ENCODE measurements around the gene IPO4. TPM values are rescaled to one million over a fixed set of nuclear protein-coding genes. Genes with fewer than 3 reads are reported as not detected.
A peak's percentile ranks its signal among the peaks of the same experiment; 100 is the strongest.

The IPO4 gene
- total RNA-seq, 1 experiment from 2014 or later = 116 TPM

DNA sequence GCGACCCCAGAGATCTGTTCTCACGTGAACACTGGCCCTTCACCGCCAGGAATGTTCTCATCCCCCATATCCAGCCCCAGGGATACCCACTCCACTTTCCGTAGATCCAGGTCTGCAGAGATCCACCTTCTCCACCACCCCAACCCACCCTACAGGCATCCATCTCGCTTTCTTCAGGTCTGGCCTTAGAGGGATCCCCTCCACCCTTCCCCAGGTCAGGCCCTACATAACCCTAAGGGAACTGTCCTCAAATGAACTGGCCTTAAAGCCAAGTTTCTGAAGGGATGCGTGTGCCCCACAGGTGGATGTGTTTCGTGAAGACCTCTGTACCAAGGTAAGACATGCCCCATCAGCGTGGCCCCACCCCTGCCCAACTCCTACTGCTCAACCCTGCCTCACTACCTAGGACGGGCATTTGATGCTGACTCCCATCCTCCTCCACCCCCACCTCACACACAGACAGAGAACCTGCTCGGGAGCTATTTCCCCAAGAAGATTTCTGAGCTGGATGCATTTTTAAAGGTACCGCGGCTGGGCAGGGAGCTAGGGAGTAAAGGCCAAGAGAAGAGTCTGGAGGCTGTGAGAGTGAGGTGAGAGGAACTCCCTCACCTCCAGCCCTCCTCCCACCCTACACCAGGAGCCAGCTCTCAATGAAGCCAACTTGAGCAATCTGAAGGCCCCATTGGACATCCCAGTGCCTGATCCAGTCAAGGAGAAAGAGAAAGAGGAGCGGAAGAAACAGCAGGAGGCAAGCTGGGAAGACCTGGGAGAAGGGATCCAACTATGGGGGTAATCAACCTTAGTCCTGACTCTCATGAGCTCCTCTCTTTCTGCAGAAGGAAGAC lies 51.7 kb downstream of the IPO4 start:
- Histone ChIP-seq H3T11ph (ENCODE audit: low read length) (no peak overlapping the region), H2AK5ac (ENCODE audit: insufficient read length, low read length) (no peak overlapping the region), H2BK120ac (ENCODE audit: low read depth, low read length, poor library complexity, severe bottlenecking) (no peak overlapping the region), H3K27me3 (ENCODE audit: insufficient read depth, low read length) (no peaks in the 10 kb centered on the region), H3K23ac (ENCODE audit: insufficient read length, low read depth, low read length) (no peak overlapping the region), H3K14ac (ENCODE audit: insufficient read depth, low read length) (no peak overlapping the region), H3K79me1 (ENCODE audit: insufficient read depth, low read depth, low read length, poor library complexity, severe bottlenecking) (peaks cover 2% of the 10 kb centered on the region), H4K5ac (ENCODE audit: insufficient read length, low read depth, low read length) (no peak overlapping the region), H3K56ac (ENCODE audit: insufficient read length, low read depth, low read length) (no peak overlapping the region), H3K9ac (ENCODE audit: extremely low read depth, insufficient read length, low read length) (no peak overlapping the region), H3K27ac (ENCODE audit: insufficient read length, low read depth, low read length) (no peak overlapping the region), H3K4me2 (ENCODE audit: insufficient read depth, insufficient read length, low read length) (peak overlapping the region; percentile 58), H2BK12ac (ENCODE audit: insufficient read length, low read depth, low read length) (no peak overlapping the region), H3K23me2 (ENCODE audit: insufficient read length, low read depth, low read length, poor library complexity, severe bottlenecking) (peaks cover 10% of the 10 kb centered on the region), H2BK15ac (ENCODE audit: low read depth, low read length) (no peak overlapping the region), H2AFZ (ENCODE audit: low read length) (no peak overlapping the region), H2BK20ac (ENCODE audit: low read depth, low read length, poor library complexity, severe bottlenecking) (no peak overlapping the region), H4K8ac (replicated peaks; ENCODE audit: insufficient read length, low read depth, low read length) (no peak overlapping the region), H4K91ac (ENCODE audit: insufficient read length, low read depth, low read length) (no peak overlapping the region), H3K18ac (ENCODE audit: insufficient read length, low read depth, low read length) (no peak overlapping the region), H3K4ac (ENCODE audit: low read depth, low read length) (no peak overlapping the region), H3K9me3 (ENCODE audit: control insufficient read depth, low read depth, low read length) (no peaks in the 10 kb centered on the region), H3K4me1 (ENCODE audit: insufficient read depth, low read length) (no peaks in the 10 kb centered on the region), H3K79me2 (ENCODE audit: insufficient read depth, low read length) (peaks cover 3% of the 10 kb centered on the region; the same call in 1 of the 2 replicates), H2BK5ac (ENCODE audit: insufficient read length, low read length) (no peak overlapping the region), H4K20me1 (ENCODE audit: control insufficient read depth, insufficient read depth, insufficient read length) (no peaks in the 10 kb centered on the region)
- Mint-ChIP-seq H3K27ac (peak overlapping the region in 2 of 3 experiments; percentile 53 to 75; a peak in 2 of 7 replicates), H3K9me3 (0 out of 5 replicates have a peak, but pooled peaks cover 0 to 2% of the 10 kb centered on the region in 2 experiments), H3K4me3 (peak overlapping the region; percentile 82 to 85), H3K4me1 (peaks cover 30 to 33% of the 10 kb centered on the region in 2 experiments), H3K36me3 (ENCODE audit: insufficient read depth in 1 of 3, low read depth in 3 of 3) (peaks cover 22 to 34% (median 27%) of the 10 kb centered on the region in 3 experiments), H3K27me3 (ENCODE audit: low read depth) (no peaks in the 10 kb centered on the region)
- TF ChIP-seq, protein P1, sequence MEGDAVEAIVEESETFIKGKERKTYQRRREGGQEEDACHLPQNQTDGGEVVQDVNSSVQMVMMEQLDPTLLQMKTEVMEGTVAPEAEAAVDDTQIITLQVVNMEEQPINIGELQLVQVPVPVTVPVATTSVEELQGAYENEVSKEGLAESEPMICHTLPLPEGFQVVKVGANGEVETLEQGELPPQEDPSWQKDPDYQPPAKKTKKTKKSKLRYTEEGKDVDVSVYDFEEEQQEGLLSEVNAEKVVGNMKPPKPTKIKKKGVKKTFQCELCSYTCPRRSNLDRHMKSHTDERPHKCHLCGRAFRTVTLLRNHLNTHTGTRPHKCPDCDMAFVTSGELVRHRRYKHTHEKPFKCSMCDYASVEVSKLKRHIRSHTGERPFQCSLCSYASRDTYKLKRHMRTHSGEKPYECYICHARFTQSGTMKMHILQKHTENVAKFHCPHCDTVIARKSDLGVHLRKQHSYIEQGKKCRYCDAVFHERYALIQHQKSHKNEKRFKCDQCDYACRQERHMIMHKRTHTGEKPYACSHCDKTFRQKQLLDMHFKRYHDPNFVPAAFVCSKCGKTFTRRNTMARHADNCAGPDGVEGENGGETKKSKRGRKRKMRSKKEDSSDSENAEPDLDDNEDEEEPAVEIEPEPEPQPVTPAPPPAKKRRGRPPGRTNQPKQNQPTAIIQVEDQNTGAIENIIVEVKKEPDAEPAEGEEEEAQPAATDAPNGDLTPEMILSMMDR (conservative IDR thresholded peaks at IDR 0.05) = no peak
- WGBS (ENCODE audit: extremely low coverage, insufficient read length, low lambda C conversion rate) = no CpG with 5 or more reads among the region's 13 CpGs
- no peak for DNase-seq
